ENCODE results near the gene EFCAB5.
"Not testable (repeated sequence)": the region's sequence is repeated elsewhere in the genome, so short reads cannot be mapped to it uniquely, and the experiment has no call there.

Gene EFCAB5

DNA sequence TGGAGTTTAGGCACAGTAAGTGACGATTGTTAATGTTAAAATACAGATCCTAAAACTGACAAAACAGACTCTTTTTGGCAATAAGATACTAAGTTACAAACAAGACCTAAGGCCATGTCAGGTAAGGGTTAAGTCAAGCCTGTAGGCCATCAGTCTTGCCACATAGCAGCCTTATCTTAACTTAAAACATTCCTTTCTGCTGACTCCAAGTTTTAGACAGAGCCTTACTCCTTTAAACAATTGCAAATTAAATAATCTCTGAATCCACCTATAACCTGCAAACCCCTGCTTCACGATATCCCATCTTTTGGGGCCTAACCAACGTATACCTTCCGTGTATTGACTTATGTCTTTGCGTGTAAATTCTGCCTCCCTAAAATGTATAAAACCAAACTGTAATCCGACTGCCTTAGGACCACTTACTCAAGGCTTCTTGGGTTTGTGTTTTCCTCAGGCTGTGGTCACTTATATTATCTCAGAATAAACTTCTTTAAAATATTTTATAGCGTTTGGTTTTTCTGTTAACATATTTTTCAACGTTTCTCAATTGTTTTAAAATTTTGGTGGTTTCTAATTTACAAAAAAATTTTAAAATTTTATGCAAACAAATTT, 64.4 kb downstream of the EFCAB5 start:
- Histone ChIP-seq H3K4me3 (ENCODE audit: low read depth in 1 of 2, low read length in 2 of 2) (no peak overlapping the region), H3K36me3 (ENCODE audit: insufficient read depth, low read length) (no peaks in the 10 kb centered on the region), H3K9ac (ENCODE audit: low read depth, low read length) (no peak overlapping the region), H3K4me1 (ENCODE audit: insufficient read depth, low read length) (no peaks in the 10 kb centered on the region), H4K20me1 (ENCODE audit: insufficient read depth, low read length) (no peaks in the 10 kb centered on the region), H3K79me2 (ENCODE audit: insufficient read depth, low read length) (no peaks in the 10 kb centered on the region), H3K9me3 (ENCODE audit: insufficient read depth, low read length, severe bottlenecking) (no peaks in the 10 kb centered on the region), H3K27me3 (ENCODE audit: insufficient read depth, low read length, poor library complexity) (no peaks in the 10 kb centered on the region), H3K27ac (ENCODE audit: low read length) (no peak overlapping the region), H2AFZ (ENCODE audit: low read depth, low read length) (no peak overlapping the region), H3K4me2 (ENCODE audit: insufficient read depth, low read length) (no peak overlapping the region)
- TF ChIP-seq, protein P1, sequence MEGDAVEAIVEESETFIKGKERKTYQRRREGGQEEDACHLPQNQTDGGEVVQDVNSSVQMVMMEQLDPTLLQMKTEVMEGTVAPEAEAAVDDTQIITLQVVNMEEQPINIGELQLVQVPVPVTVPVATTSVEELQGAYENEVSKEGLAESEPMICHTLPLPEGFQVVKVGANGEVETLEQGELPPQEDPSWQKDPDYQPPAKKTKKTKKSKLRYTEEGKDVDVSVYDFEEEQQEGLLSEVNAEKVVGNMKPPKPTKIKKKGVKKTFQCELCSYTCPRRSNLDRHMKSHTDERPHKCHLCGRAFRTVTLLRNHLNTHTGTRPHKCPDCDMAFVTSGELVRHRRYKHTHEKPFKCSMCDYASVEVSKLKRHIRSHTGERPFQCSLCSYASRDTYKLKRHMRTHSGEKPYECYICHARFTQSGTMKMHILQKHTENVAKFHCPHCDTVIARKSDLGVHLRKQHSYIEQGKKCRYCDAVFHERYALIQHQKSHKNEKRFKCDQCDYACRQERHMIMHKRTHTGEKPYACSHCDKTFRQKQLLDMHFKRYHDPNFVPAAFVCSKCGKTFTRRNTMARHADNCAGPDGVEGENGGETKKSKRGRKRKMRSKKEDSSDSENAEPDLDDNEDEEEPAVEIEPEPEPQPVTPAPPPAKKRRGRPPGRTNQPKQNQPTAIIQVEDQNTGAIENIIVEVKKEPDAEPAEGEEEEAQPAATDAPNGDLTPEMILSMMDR (IDR thresholded peaks at IDR 0.05; ENCODE audit: borderline replicate concordance, extremely low read depth, low read length, poor library complexity, severe bottlenecking), result no peak
- TF ChIP-seq EZH2 (IDR thresholded peaks at IDR 0.05; ENCODE audit: borderline replicate concordance, low read depth, low read length, severe bottlenecking), result no peak
- ATAC-seq (ENCODE audit: insufficient read depth, low read depth) (no peak), DNase-seq (no peak)

GRCh38 chr17:30011934-30012333, 70.5 kb downstream of the EFCAB5 start:
- not testable (repeated sequence) for H3K9me3 ChIP-seq (ENCODE audit: insufficient read depth, low read length, severe bottlenecking); H3K4me1 ChIP-seq (ENCODE audit: insufficient read depth, low read length); H3K4me3 ChIP-seq (ENCODE audit: low read depth in 1 of 2, low read length in 2 of 2); H3K36me3 ChIP-seq (ENCODE audit: insufficient read depth, low read length); H4K20me1 ChIP-seq (ENCODE audit: insufficient read depth, low read length); H3K4me2 ChIP-seq (ENCODE audit: insufficient read depth, low read length); H3K27ac ChIP-seq (ENCODE audit: low read length); ATAC-seq (ENCODE audit: insufficient read depth, low read depth); H2AFZ ChIP-seq (ENCODE audit: low read depth, low read length); H3K79me2 ChIP-seq (ENCODE audit: insufficient read depth, low read length); H3K9ac ChIP-seq (ENCODE audit: low read depth, low read length); H3K27me3 ChIP-seq (ENCODE audit: insufficient read depth, low read length, poor library complexity)
- peak; percentile 10 for DNase-seq

DNA sequence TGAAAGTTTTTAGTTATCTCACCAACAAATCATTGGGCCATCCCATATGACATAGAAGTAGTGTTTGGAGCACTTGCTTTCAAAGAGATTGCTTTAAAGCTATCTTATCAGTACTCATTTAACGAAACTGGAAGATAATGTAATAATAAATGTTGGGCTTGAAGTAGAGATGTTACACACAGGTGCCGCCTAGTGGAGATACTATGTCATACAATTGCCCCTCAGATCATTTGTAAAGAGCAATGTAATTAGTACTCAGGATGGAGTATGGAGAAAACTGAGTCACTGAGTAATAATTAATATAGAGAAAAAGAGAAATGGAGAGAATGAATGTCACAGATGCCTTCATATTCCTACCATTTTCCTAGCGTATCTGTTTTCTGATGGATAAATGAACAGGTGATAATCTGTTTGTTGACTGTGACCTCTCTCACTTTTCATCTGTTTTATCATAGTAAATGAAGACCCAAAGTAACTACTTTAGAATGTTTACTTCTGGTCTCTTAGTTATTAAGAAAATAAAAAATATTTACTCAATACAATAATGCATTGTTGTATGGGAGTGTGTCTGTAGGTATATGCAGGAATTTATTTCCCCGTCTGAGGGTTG, 80.4 kb downstream of the EFCAB5 start:
- no peaks in the 10 kb centered on the region for H3K27me3 ChIP-seq (ENCODE audit: insufficient read depth, low read length, poor library complexity)
- no peak overlapping the region for H3K4me3 ChIP-seq (ENCODE audit: low read depth in 1 of 2, low read length in 2 of 2)
- H2AFZ ChIP-seq (ENCODE audit: low read depth, low read length), result no peak overlapping the region
- DNase-seq (peak; percentile 48), ATAC-seq (ENCODE audit: insufficient read depth, low read depth) (peak; percentile 72)
- no peak overlapping the region for H3K9ac ChIP-seq (ENCODE audit: low read depth, low read length)
- no peak overlapping the region for H3K27ac ChIP-seq (ENCODE audit: low read length)
- H3K4me1 ChIP-seq (ENCODE audit: insufficient read depth, low read length), result no peaks in the 10 kb centered on the region
- no peak for TF ChIP-seq EZH2 (IDR thresholded peaks at IDR 0.05; ENCODE audit: borderline replicate concordance, low read depth, low read length, severe bottlenecking)
- TF ChIP-seq, protein P1 (IDR thresholded peaks at IDR 0.05; ENCODE audit: borderline replicate concordance, extremely low read depth, low read length, poor library complexity, severe bottlenecking), result peak; percentile 90
- H3K79me2 ChIP-seq (ENCODE audit: insufficient read depth, low read length), result no peaks in the 10 kb centered on the region
- H3K36me3 ChIP-seq (ENCODE audit: insufficient read depth, low read length), result no peaks in the 10 kb centered on the region
- H3K4me2 ChIP-seq (ENCODE audit: insufficient read depth, low read length), result no peak overlapping the region
- H4K20me1 ChIP-seq (ENCODE audit: insufficient read depth, low read length), result no peaks in the 10 kb centered on the region
- H3K9me3 ChIP-seq (ENCODE audit: insufficient read depth, low read length, severe bottlenecking), result no peaks in the 10 kb centered on the region

DNA sequence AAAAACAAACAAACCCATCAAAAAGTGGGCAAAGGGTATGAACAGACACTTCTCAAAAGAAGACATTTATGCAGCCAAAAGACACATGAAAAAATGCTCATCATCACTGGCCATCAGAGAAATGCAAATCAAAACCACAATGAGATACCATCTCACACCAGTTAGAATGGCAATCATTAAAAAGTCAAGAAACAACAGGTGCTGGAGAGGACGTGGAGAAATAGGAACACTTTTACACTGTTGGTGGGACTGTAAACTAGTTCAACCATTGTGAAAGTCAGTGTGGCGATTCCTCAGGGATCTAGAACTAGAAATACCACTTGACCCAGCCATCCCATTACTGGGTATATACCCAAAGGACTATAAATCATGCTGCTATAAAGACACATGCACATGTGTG, 83.9 kb downstream of the EFCAB5 start:
- ATAC-seq (ENCODE audit: insufficient read depth, low read depth); DNase-seq; H3K9me3 ChIP-seq (ENCODE audit: insufficient read depth, low read length, severe bottlenecking); H3K4me1 ChIP-seq (ENCODE audit: insufficient read depth, low read length); H3K27ac ChIP-seq (ENCODE audit: low read length); H3K36me3 ChIP-seq (ENCODE audit: insufficient read depth, low read length); H3K9ac ChIP-seq (ENCODE audit: low read depth, low read length); H3K79me2 ChIP-seq (ENCODE audit: insufficient read depth, low read length); H3K4me3 ChIP-seq (ENCODE audit: low read depth in 1 of 2, low read length in 2 of 2); H4K20me1 ChIP-seq (ENCODE audit: insufficient read depth, low read length); H2AFZ ChIP-seq (ENCODE audit: low read depth, low read length); H3K27me3 ChIP-seq (ENCODE audit: insufficient read depth, low read length, poor library complexity); H3K4me2 ChIP-seq (ENCODE audit: insufficient read depth, low read length): not testable (repeated sequence)

Data from DND-41 (cell line).